Suppressor macrophage treated with lipopolysaccharide for 4 hours (primary cell): ENCODE results near the gene TGFBR1.
"Not testable (repeated sequence)": the region's sequence is repeated elsewhere in the genome, so short reads cannot be mapped to it uniquely, and the experiment has no call there.

Experiments used
- DNase-seq: peaks from one replicate; pipeline ENCODE4 v3.0.0-alpha.2; 2020

Gene TGFBR1

DNA sequence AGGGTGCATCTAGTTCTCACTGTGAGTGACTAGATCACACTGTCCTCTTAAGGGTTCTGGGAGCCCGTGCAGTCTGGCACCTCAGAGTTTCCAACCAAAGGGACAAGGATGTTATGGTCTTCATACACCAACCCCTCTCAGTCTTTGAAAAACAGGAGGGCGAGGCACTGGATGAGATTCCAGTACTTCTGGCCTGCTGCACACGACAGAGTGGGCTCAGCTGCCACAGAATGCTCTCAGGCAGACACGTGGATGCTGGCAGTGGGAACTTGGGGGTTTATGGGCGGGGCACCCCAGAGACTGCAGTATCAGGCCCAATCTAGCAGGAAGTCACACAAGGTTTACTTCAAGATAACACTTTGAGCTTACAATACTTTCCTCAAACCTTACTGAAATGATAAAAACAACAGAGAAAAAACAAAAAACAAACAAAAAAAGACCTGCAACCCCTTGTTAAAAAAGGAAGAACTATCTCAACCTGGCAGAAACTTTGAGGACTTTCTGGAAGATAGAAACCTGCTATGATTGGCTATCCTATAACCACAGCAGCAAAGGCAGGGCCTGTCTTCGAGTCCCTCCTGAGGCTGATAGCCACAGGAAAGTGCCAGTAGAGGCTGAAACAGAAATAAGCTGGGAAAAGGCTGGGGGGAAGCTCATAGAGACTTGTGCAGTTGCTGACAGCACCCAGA is 28.3 kb upstream of the TGFBR1 start:
- no peak for DNase-seq

DNA sequence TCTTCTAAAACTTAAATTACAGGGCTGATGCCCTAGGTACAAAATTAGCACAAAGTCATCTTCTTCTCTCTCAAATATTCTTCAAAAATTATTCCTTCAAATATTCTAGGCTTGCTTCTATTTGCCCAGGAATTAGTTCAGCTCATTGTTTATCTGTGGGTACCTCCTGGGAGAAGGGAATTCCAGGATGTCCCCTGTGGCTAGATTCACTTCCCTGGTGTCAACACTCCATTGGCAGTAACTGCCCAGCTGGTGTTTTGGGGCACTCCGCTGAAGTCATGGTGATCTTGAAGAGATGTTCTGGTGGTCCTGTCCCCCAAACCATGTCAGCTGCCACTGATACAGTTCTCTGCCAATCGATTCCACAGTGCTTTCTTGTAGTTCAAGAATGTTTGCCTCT is 26.2 kb upstream of the TGFBR1 start:
- no peak for DNase-seq

DNA sequence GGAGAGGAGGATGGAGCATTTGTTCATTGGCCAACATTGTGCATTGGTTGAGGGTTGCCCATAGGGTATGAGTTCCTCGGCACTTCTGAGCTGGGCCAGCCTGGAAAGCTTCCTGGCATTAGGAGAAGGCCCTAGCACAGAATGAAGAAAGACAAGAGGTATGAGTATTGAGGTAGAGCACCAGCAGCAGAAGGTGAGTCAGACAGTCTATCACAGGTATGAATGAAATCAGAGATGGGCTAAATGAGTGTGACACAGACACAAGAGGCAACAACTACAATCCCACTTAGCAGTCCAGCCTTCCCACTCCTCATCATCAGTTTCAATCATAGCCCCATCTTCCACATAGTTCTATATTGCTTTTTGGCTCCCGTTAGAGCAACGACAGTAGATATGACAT is 25.4 kb upstream of the TGFBR1 start:
- DNase-seq, result no peak

DNA sequence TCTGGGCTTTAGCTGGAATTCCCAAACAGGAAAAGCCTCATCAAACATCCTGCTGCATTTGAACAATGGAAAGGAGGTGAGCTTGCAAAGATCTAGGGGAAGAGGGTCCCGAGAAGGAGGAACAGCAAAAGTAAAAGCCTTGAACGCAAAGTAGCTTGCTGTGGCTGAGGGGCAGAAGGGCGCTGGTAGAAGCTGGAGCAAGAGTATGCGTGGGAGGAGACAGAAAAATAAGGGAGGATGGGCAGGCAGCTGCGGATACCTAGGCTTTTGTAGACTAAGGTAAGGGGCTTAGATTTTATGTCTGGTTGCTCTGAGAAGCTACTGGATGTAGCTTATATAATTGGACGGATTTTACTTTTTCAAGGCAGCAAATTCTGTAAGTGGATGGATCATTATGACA is 21.9 kb upstream of the TGFBR1 start:
- no peak for DNase-seq

DNA sequence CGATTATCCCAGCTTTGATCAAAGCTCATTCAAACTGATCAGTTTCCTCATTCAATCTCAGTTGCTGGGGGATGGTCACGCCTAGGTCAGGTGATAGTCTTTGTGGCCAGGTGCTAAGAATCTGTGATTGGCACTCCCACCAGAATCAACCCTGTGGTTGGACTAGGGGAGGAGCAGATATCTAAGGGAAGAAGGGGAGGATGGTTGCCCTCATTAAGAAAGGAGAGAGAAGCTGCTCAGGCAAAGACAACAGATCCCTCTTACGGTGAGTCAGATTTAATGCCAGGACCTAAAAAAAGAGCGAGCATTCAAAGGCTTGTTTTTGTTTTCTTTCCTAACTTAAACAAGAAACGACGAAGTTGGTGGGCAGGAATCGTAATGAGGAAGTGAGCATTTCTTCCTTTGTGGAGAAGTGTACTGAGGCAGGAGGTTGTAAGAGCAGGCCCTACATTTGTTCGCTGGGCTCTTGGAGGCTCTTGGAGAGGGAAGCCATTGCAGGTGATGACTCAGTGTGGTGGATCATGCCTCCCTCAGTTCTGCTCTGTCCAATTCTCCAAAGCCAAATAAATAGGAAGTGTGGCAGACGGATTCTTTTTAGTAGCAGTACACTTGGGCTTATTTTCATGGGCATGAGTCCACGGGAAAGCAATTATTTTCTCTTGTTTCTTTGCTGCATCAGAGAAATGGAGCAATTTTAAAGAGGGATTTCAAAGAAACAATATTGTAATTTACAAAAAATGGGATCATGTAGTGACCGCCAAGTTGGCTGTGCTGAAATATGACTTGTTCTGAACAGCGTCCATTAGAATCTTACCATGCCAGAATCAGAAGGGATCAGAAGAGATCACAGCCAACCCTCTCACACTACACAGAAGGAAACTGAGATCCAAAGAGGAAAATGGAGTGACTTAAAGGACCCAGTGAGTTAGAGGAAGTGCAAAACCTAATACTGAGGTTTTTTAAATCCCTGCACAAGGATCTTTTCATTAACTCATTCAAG is 18.7 kb upstream of the TGFBR1 start:
- peak; percentile 84 for DNase-seq

DNA sequence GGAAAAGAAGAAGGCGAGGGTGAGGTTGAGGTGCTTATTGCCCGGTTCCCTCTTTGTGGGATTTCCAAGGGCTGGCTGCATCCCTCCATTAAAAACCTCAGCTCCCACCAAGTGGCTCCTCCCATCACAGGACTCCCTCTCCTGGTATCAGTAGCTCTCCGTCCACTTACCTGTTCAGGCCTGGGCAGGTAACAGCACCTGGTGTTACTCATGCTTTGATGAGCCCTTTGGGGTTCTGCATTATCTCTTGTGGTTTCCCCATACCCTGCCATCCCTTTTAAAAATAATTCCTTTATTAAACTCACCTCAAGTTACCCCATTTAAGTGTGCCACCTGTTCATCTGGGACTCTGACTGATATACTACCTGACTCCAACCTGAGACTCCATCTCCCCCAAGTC is 17.5 kb upstream of the TGFBR1 start:
- DNase-seq, result no peak

DNA sequence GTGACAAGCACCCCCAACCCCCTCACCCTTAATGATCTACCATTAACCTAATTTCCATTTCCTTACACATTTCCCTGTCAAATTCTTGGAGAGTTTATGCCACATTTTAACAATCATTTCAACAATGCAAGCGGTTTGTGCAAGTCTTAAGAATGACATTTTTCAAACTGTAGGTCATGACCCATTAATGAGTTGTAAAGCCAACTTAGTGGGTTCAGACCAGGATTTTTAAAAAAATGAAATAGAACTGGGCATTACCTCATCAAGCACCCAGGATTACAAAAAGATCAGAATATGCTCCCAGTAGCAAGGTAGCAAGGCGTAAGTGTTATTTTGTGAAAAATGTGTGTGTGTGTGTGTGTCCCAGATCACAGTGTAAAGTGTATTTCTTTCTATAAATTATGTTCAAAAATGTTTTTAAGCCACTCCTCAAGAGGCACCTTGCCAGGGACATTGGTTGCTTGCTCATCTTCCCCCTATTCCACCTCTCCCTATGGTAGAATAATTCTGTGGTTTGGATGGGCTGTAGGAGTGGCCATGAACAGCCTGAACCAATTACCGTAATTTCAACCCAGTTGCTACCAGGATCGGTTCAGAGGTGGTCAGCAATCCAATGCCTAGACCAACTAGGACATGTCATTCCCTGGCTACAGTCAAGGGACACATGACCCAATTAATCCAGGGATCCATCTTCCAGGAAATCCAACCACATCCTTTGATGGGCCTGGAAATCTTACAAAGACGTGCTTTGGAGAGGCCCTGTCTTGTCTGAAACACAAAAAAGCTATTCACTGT is 14.4 kb upstream of the TGFBR1 start:
- no peak for DNase-seq

DNA sequence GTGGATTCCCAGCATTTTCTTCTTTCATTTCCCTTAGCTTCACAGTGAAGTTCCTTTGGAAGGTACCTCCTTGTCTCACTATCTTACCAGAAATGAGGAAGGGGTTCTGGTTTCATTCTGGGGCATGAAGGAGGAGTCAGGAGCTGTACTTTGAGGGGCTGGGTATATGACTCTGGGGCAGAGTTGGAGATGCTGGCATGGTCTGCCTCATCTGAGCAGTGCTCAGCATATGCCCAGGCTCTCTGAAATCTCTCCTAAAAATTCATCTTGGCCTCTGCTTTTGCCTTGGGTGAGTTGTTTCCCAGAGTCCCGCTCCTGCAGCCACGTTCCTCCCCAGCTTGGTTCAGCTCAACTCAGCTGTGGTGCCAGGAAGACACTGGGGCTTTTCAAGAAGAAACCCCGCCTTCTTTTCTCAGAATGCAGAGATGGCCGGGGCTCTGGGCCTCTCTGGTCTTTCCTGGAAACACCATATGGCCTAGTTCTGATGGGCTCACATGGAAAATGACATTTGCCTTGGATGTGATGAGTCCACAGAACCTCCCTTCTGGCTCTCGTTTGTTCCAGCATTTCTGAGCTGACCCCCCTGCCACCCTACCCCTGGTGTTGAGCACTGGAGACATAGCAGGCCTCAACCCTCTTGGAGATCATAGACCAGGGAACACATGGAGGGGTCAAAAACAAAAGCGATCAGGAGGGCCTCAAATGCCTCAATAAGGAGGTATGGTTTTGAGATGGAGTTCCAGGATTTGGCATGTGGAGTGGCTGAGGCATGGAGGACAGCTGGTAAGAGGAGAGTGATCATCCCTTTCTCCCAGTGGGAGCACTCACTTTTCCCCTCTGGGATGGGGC is 12.0 kb upstream of the TGFBR1 start:
- DNase-seq, result no peak

DNA sequence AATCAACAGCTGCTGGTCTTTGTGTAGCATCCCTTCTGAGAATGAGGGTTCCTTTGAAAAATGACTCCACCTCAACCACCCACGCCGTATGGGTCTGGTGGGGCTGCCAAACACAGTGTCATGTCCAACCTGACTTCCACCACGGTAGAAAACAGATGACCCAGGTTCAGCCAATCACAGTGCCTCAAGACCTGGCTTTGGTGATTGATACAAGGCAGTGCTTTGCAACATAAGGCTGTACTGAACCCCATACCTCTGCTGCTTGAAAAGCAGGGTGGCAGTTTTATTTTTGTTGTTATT is 11.5 kb upstream of the TGFBR1 start:
- DNase-seq, result no peak

DNA sequence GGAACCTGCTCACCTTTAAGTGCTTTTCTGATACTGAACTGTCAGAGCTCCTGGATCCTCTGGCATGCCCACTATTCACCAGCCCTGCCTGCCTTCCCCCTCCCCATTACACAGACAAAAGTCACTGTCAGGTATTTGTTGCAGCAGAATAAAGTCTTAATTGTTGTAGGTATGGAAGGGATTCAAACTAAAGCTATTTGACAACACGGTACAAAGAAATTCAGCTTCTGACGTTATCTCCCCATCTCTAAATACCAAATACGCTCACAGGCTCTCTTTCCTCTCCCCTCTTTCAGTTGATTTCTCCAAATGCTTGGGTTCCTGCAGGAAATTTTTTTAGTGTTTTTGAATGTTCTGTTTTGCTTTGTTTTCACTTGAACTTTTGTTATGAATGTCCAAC is 9.3 kb upstream of the TGFBR1 start:
- no peak for DNase-seq

DNA sequence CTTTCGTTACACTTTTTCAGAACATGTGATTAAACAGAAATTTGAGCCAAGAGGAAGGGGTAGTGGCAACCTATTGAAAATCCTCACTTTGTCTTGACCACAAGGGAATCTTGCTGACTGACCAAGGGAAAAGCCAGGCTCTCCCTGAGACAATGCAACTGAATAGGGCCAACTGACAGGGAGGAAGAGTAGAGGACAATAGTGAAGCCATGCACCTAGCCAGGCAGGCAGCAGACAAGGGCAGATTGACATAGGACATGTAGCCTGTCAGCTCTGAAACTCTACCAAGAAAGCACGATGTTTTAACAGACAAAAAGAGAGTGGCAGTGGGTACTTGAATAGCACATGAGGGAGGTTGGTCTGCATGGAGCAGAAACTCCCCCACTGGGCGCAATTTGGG is 8.5 kb upstream of the TGFBR1 start:
- no peak for DNase-seq

DNA sequence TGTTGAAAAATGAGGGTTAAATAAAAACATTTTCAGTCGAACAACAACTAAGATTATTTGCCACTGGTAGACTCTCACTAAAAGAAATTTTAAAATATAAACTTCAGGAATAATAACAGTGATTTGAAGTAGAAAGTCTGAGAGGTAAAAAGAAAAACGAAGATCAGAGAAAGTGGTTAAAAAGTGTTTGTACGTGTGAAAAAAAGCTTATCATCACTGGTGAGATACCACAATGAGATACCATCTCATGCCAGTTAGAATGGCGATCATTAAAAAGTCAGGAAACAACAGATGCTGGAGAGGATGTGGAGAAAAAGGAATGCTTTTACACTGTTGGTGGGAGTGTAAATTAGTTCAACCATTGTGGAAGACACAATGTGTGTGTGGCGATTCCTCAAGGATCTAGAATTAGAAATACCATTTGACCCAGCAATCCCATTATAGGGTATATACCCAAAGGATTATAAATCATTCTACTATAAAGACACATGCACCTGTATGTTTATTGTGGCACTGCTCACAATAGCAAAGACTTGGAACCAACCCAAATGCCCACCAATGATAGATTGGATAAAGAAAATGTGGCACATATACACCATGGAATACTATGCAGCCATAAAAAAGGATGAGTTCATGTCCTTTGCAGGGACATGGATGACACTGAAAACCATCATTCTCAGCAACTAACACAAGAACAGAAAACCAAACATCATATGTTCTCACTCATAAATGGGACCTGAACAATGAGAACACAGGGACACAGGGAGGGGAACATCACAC is 4.9 kb upstream of the TGFBR1 start:
- DNase-seq, result not testable (repeated sequence)

DNA sequence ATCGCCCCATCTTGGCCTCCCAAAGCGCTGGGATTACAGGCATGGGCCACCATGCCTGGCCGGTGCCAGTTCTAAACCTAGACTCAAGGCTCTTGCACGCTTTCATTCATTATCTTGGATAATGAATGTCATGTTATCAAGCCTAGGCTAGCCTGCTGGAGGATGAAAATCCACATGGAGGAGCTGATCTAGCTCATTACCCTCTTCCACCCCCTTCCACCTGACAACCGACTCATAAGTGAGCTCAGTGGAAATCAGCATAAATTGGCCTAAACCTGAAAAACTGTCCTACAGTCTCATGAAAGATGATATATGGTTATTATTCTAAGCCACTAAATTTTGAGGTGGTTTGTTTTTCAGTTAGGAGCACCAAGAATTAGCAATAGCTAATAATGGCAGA is 3.6 kb upstream of the TGFBR1 start:
- DNase-seq, result no peak

DNA sequence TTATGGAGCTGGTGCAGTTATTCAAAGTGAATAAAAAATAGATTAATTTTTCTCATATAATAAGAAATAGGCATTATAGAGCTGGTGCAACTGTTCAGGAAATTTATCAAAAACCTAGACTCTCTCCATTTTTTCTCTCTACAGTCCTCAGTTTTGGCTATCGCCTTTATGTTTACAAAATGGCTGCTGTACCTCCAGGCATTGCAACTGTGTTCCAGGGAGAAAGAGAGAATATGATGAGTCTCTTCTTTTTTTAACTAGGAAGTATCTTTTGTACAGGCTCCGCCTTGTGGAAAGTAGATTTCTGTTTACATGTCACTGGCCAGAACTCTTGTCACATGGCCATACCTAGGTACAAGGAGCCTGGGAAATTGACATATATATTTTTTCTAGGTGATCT is 3.1 kb upstream of the TGFBR1 start:
- no peak for DNase-seq

DNA sequence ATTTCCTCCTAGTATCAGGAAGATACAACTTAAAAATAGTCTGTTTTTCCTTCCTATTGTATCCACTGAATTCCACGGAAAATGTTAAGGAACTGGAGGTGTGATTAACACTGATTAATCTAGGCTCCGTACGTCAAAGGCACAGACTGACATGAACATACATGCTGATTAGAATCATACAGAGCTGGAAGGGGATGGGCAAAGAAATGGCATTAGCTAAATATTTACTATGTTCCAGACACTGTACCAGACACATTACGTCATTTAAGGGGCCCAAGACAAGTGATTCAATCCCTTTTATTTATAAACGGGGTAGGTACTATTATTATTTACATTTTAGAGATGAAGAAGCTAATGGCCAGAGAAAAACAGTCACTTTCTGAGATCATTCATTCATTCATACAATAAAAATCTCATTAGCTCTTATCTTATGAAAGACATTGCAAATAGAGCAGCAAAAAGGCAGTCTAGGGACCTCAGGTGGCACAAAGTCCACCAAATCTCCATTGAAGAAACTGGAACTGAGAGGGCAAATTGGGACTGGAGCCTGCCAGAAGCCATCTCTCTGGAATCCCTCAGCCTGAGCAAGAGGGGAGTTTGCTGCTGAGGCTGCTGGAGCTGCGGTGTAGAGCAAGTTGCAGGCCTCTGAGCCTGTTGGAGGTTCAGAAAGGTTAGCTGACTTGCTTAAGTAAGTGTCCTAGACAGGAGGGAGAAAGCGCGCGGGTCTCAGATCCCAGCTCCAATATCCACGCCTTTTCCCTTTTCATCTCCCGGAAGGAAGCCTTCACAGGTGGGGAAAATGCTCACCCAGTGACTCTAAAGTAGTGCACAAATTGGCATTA is 1.6 kb upstream of the TGFBR1 start:
- DNase-seq, result no peak

DNA sequence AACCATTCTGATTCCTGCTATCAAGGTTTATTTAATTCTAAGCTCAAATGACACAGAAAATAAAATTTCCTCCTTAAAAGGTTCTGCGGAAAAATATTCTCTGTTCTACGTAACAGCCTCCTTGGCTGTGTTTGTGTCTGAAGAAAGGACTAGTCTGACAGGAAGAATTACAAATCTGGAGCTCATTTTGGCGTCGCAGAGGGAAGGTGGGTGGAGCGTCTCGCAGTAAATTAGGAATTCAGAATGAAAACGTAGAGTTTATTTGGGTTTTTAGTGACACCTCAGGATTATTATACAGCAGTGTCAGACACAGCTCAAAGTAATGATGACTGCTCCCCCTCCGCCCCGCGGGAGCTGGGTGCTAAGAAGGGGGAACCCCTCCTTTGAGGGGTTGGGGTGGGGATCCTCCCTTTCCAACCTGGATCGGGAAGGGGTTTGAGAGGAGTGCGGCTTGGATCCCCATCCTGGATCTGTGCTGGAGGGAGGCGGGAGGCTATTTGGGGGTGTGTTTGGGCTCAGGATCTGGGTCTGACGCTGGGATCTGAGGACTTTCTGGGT is 933 bp upstream of the TGFBR1 start:
- DNase-seq, result no peak

DNA sequence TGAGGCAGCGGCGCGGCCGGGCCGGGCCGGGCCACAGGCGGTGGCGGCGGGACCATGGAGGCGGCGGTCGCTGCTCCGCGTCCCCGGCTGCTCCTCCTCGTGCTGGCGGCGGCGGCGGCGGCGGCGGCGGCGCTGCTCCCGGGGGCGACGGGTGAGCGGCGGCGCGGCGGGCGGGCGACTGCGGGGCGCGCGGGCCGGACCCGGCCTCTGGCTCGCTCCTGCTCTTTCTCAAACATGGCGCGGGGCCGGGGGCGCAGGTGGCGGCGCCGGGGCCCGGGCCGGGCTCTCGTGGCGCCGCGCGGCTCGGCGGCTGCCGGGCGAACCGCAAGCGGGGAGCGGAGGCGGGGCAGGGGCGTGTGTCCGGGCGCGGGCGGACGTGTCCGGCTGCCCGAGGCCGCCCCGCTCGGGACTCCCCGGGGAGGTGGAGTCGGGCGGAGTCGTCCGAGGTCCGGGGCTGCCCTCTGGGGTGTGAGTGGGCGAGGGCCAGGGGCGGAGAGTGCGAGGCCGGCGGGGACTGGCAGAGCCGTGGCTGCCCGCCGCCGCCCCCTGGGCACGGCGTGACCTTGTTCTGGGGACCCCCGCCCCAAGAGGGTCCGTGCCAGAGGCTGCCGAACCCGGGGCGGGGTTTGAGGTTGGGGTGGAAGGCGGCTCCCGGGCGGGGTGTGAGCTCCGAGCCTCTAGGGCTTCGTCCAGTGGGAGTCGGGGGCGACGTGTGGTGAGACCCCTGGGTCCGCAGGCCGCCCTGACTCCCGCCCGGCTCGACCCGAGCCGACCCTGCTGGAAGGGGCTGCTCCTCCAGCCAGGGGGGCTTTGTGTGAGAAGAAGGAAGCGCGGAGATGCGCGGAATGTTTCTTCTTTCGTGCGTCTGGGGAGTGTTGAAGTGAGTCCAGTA is 485 bp downstream of the TGFBR1 start:
- peak; percentile 91 for DNase-seq

DNA sequence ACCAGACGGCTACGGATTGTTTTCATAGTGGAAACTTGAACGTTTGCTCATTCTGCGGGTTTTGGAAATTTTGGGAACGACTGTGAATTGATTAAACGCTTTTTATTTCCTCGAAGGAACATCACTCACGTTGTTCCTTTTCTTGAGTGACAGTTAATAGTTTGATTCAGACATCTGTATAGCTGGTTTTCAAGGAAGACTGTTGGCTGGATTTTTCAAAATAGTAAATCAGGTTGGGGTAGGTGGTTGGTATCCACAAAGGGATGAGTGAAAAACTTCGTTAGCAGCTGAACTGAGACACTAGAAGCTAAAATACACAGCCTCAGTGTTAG is 1.1 kb downstream of the TGFBR1 start:
- peak; percentile 35 for DNase-seq

DNA sequence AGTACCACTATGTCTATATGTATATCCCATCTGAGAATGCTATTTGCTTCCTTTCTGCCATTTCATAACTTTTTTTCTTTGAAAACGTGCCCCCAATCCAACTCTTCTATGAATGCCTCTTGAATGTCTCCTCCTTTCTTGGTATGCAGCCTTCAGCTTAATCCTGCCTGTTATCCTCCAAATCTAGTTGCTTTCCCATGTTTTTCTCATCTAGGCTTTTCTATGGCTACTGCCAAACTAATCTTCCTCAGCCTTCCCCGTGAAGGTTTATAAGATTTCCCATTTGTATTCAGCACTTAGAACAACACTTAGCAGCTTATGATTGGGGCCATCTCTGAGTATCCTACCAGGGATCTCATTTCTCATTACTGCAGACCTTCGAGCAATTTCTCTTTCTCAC is 2.5 kb downstream of the TGFBR1 start:
- DNase-seq, result no peak

DNA sequence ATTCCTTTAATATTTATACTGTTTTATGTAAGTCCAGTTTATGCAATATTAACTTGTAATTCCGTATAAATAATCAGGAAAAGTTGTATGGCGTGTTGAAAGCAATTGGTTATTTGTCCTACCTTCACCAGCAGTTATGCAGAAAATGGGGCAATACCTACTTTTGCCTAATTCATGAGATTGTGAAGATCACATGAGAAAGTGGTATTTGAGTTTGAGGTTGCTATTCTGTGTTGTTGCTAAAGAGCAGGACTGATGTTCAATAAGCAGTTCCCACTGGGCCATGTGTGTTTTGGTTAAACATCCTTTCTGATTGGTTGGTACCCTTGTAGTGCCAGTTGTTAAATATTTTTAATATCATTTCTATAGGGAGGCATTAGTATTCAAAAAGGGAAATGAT is 3.2 kb downstream of the TGFBR1 start:
- DNase-seq, result no peak
